GM12878 (cell line): Measurements from ENCODE around the gene SLC12A6. TPM values are rescaled to one million over a fixed set of nuclear protein-coding genes. Genes with fewer than 3 reads are reported as not detected.

Source experiments
- ATAC-seq: fragments of 200-7000 bp; cut with Tn5 transposase; 3 replicates; pipeline ENCODE4 v1.9.1; 2020; ENCODE audit warnings: mild to moderate bottlenecking, moderate library complexity
- BruUV-seq: library from RNA; stranded (reverse); fragments of 400-500 nt; replicated peaks from 2 replicates; lab custom pipeline; 2021; lab: Mats Ljungman, UMichigan
- CTCF ChIA-PET: fragments of 300-600 bp; sonication (Branson Sonifier 250); formaldehyde crosslinking; extraction: SDS; loops from one replicate; lab custom pipeline; 2021; ENCODE audit warnings: inconsistent platforms; lab: Yijun Ruan, JAX
- POLR2A ChIA-PET: fragments of 350-600 bp; formaldehyde crosslinking; extraction: SDS; loops from one replicate; lab custom pipeline; 2021; ENCODE audit warnings: inconsistent platforms; lab: Charles Lee
- RAD21 ChIA-PET: fragments of 300-600 bp; sonication (Branson Sonifier 250); formaldehyde crosslinking; loops from one replicate; lab custom pipeline; 2023; ENCODE audit warnings: antibody characterized with exemption; ENCODE audit not compliant: unreplicated experiment; lab: Charles Lee
- SMC1A ChIA-PET: fragments of 300-600 bp; sonication (Branson Sonifier 250); formaldehyde crosslinking; loops from one replicate; lab custom pipeline; 2023; ENCODE audit not compliant: unreplicated experiment, uncharacterized antibody; lab: Charles Lee
- DNase-seq: peaks from one replicate; pipeline ENCODE4 v3.0.0-alpha.2; 2011; ENCODE audit warnings: low read depth, low spot score
- FAIRE-seq: peaks from 3 replicates; lab custom pipeline; 2011; peaks lifted over from hg19 to GRCh38; lab: Jason Lieb, UNC
- H2AFZ ChIP-seq: 2 replicates; pipeline ENCODE4 v1.6.0; 2011; ENCODE audit warnings: low read depth, low read length, control low read depth; ENCODE audit not compliant: control insufficient read depth
- H3K27ac ChIP-seq: 2 replicates; pipeline ENCODE4 v1.5.1; 2011; ENCODE audit warnings: control low read depth; ENCODE audit not compliant: control insufficient read depth, insufficient read depth
- H3K27me3 ChIP-seq, 2 experiments: replicated peaks in 1 of 2; 2 replicates each; pipeline versions ENCODE4 v1.6.0 to v1.6.1; 2011; ENCODE audit warnings: low read length in 1 of 2; ENCODE audit not compliant: control insufficient read depth in 2 of 2, insufficient read depth in 2 of 2
- H3K36me3 ChIP-seq, 2 experiments: 2 replicates each; pipeline ENCODE4 v1.5.1; 2011; ENCODE audit warnings: low read length in 1 of 2; ENCODE audit not compliant: control insufficient read depth in 2 of 2, insufficient read depth in 2 of 2
- H3K4me1 ChIP-seq: 2 replicates; pipeline ENCODE4 v1.6.1; 2011; ENCODE audit warnings: mild to moderate bottlenecking, low read length, moderate library complexity, mixed read lengths; ENCODE audit not compliant: control insufficient read depth, insufficient read depth
- H3K4me2 ChIP-seq: 2 replicates; pipeline ENCODE4 v1.6.0; 2011; ENCODE audit warnings: control low read depth; ENCODE audit not compliant: control insufficient read depth, insufficient read depth
- H3K4me3 ChIP-seq: fragments of 200-600 bp; sonication (generic); 2 replicates; pipeline ENCODE4 v1.5.1; 2016
- H3K79me2 ChIP-seq: 2 replicates; pipeline ENCODE4 v1.6.0; 2011; ENCODE audit warnings: low read length; ENCODE audit not compliant: control insufficient read depth, insufficient read depth
- H3K9ac ChIP-seq: 2 replicates; pipeline ENCODE4 v1.8.0; 2011; ENCODE audit warnings: low read length, control low read depth, mixed read lengths; ENCODE audit not compliant: control insufficient read depth, insufficient read depth
- H3K9me3 ChIP-seq: replicated peaks from 3 replicates; pipeline ENCODE4 v1.5.1; 2011; ENCODE audit warnings: mild to moderate bottlenecking, low read length; ENCODE audit not compliant: control insufficient read depth, insufficient read depth
- H4K20me1 ChIP-seq: 2 replicates; pipeline ENCODE4 v1.6.0; 2011; ENCODE audit not compliant: control insufficient read depth, insufficient read depth
- BCL11A ChIP-seq: IDR thresholded peaks from 2 replicates; pipeline ENCODE4 v1.6.1; 2011; ENCODE audit warnings: low read depth, low read length
- KAT2A ChIP-seq: conservative IDR thresholded peaks from 2 replicates; pipeline ENCODE4 v1.6.1; 2011; ENCODE audit warnings: low read depth, low read length; ENCODE audit not compliant: control insufficient read depth
- MXI1 ChIP-seq: fragments of 150-350 bp; IDR thresholded peaks from 2 replicates; pipeline ENCODE4 v1.6.1; 2011; ENCODE audit warnings: low read depth, mild to moderate bottlenecking, inconsistent platforms, low read length, improper control_type of control experiment
- MYB ChIP-seq: fragments of 150-350 bp; IDR thresholded peaks from 2 replicates; pipeline ENCODE4 v1.6.1; 2014; ENCODE audit warnings: mild to moderate bottlenecking, low read depth, low read length, borderline replicate concordance
- MYC ChIP-seq: IDR thresholded peaks from 2 replicates; pipeline ENCODE4 v1.6.1; 2011; ENCODE audit warnings: mild to moderate bottlenecking, low read length, moderate library complexity, inconsistent platforms; ENCODE audit not compliant: insufficient read depth, insufficient replicate concordance, insufficient read length, severe bottlenecking
- POLR2AphosphoS2 ChIP-seq: IDR thresholded peaks from 2 replicates; pipeline ENCODE4 v1.6.1; 2011; ENCODE audit warnings: low read depth, mild to moderate bottlenecking, low read length, improper control_type of control experiment, moderate library complexity
- POU2F2 ChIP-seq: IDR thresholded peaks from 3 replicates; pipeline ENCODE4 v1.6.1; 2011; ENCODE audit warnings: low read depth, mild to moderate bottlenecking, low read length, borderline replicate concordance
- RCOR1 ChIP-seq: conservative IDR thresholded peaks from 2 replicates; pipeline ENCODE4 v1.6.1; 2012; ENCODE audit warnings: low read depth, low read length, improper control_type of control experiment
- SP1 ChIP-seq: IDR thresholded peaks from one replicate; pipeline ENCODE4 v1.6.1; 2011; ENCODE audit warnings: low read depth, low read length
- SREBF2 ChIP-seq: IDR thresholded peaks from 2 replicates; pipeline ENCODE4 v1.6.1; 2012; ENCODE audit warnings: mild to moderate bottlenecking, low read length
- USF1 ChIP-seq: IDR thresholded peaks from 2 replicates; pipeline ENCODE4 v1.6.1; 2011; ENCODE audit warnings: borderline replicate concordance, low read depth, mild to moderate bottlenecking, moderate library complexity, mixed read lengths, low read length; ENCODE audit not compliant: insufficient read depth; ENCODE audit errors: extremely low read length
- ZBED1 ChIP-seq: IDR thresholded peaks from 2 replicates; pipeline ENCODE4 v1.6.1; 2016; ENCODE audit warnings: borderline replicate concordance
- ZNF217 ChIP-seq: fragments of 450-650 bp; IDR thresholded peaks from 2 replicates; pipeline ENCODE4 v1.6.1; 2017; ENCODE audit warnings: antibody characterized with exemption, mild to moderate bottlenecking
- ZNF622 ChIP-seq: fragments of 450-650 bp; IDR thresholded peaks from 2 replicates; pipeline ENCODE4 v1.6.1; 2017; ENCODE audit warnings: mild to moderate bottlenecking, inconsistent platforms
- WGBS: methylation state at CpG from one replicate; pipeline ENCODE4 v1.1.6; 2016; ENCODE audit warnings: low lambda C conversion rate; ENCODE audit not compliant: insufficient replicate concordance, insufficient coverage; ENCODE audit errors: missing lambda C conversion rate; 5-methylcytosine and 5-hydroxymethylcytosine counted together
- in situ Hi-C: fragments of 300-500 bp; cut with MboI; formaldehyde crosslinking; loops from 9 replicates; pipeline ENCODE4 v1.14.3; 2018; ENCODE audit warnings: mixed read lengths
- intact Hi-C: fragments of 100-400 bp; cut with micrococcal nuclease; formaldehyde crosslinking; loops from one replicate; pipeline ENCODE4 v1.14.2; 2022; ENCODE audit not compliant: unreplicated experiment
- polyA plus RNA-seq, 11 experiments: library from polyadenylated mRNA; depleted of rRNA in 4 of 11; unstranded in 6 of 11; stranded (reverse) in 5 of 11; fragments of >200 nt; fragmentation: Nextera tagmentation in 4 of 11; fragmentation: Illumina TruSeq in 1 of 11; extraction: Ambion mirVana in 4 of 11; extraction: Trizol in 1 of 11; gene quantifications; 1 replicate in 1 of 11; 2 replicates in 10 of 11; pipeline versions ENCODE4 v1.2.1 to v1.2.3, GENCODE V29; 2011 to 2016; ENCODE audit warnings: inconsistent platforms in 2 of 11, missing spikeins in 2 of 11, low read depth in 1 of 11
- total RNA-seq, 4 experiments: library from RNA; depleted of rRNA in 3 of 4; stranded (reverse); fragments of >200 nt in 3 of 4; fragmentation: Illumina TruSeq in 1 of 4; extraction: Trizol in 1 of 4; gene quantifications; 2 replicates each; pipeline versions ENCODE4 v1.2.1 to v1.2.3, GENCODE V29; 2013 to 2021
- TF ChIP-seq, protein P1 (sequence below): fragments of 450-650 bp; IDR thresholded peaks from 2 replicates; pipeline ENCODE4 v1.6.1; 2016; ENCODE audit warnings: mild to moderate bottlenecking, moderate library complexity, borderline replicate concordance
- TF ChIP-seq, protein P2 (sequence below): IDR thresholded peaks from 2 replicates; pipeline ENCODE4 v1.6.1; 2012; ENCODE audit warnings: low read depth, low read length, improper control_type of control experiment

The SLC12A6 gene
- total and polyA plus RNA-seq, 10 of the 15 experiments (the other 5 are each of a cell fraction or from before 2014, with no cell fraction given): 4.7 to 94.4 (median 34.2) TPM

DNA sequence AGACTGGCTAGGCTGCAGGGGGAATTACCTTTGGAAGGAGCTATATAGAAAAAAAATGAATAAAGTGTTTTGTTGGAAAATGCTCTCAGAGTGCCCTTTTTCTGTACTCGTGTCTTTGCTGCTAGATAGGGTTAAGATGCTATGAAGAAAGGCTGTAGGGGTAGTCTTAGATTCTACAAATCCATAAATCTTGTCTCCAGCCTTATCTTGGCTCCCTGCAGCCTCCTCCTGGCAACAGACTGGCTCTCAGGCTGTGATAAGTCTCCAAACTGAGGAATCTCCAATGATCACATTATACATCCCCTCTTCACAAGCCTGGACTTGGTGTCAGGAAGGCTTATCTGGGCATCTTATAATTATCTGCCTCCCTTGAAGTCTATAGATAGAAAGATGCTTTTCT, 20.1 kb upstream of the SLC12A6 start:
- ATAC-seq: no peak
- no peak overlapping the region for H2AFZ ChIP-seq
- TF ChIP-seq POU2F2 (no peak), RCOR1 (no peak), USF1 (no peak), ZNF217 (no peak), SP1 (no peak), BCL11A (no peak), ZBED1 (no peak), SREBF2 (no peak), MYB (no peak), MYC (no peak), POLR2AphosphoS2 (no peak), MXI1 (no peak), ZNF622 (no peak), KAT2A (no peak)
- TF ChIP-seq, protein P1, sequence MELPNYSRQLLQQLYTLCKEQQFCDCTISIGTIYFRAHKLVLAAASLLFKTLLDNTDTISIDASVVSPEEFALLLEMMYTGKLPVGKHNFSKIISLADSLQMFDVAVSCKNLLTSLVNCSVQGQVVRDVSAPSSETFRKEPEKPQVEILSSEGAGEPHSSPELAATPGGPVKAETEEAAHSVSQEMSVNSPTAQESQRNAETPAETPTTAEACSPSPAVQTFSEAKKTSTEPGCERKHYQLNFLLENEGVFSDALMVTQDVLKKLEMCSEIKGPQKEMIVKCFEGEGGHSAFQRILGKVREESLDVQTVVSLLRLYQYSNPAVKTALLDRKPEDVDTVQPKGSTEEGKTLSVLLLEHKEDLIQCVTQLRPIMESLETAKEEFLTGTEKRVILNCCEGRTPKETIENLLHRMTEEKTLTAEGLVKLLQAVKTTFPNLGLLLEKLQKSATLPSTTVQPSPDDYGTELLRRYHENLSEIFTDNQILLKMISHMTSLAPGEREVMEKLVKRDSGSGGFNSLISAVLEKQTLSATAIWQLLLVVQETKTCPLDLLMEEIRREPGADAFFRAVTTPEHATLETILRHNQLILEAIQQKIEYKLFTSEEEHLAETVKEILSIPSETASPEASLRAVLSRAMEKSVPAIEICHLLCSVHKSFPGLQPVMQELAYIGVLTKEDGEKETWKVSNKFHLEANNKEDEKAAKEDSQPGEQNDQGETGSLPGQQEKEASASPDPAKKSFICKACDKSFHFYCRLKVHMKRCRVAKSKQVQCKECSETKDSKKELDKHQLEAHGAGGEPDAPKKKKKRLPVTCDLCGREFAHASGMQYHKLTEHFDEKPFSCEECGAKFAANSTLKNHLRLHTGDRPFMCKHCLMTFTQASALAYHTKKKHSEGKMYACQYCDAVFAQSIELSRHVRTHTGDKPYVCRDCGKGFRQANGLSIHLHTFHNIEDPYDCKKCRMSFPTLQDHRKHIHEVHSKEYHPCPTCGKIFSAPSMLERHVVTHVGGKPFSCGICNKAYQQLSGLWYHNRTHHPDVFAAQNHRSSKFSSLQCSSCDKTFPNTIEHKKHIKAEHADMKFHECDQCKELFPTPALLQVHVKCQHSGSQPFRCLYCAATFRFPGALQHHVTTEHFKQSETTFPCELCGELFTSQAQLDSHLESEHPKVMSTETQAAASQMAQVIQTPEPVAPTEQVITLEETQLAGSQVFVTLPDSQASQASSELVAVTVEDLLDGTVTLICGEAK: no peak
- TF ChIP-seq, protein P2, sequence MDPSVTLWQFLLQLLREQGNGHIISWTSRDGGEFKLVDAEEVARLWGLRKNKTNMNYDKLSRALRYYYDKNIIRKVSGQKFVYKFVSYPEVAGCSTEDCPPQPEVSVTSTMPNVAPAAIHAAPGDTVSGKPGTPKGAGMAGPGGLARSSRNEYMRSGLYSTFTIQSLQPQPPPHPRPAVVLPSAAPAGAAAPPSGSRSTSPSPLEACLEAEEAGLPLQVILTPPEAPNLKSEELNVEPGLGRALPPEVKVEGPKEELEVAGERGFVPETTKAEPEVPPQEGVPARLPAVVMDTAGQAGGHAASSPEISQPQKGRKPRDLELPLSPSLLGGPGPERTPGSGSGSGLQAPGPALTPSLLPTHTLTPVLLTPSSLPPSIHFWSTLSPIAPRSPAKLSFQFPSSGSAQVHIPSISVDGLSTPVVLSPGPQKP: no peak
- TF ChIP-seq, all 136 proteins: peak for 0
- no peaks in the 10 kb centered on the region for H3K79me2 ChIP-seq
- H3K36me3 ChIP-seq: peaks cover 0 to 14% of the 10 kb centered on the region in 2 experiments; a peak in 3 of 4 replicates
- H3K4me1 ChIP-seq: no peaks in the 10 kb centered on the region
- BruUV-seq: no TSS peak
- CTCF ChIA-PET: interaction anchor here (0.6 to 1.5 kb wide), 2 partner anchors 10 to 128 kb away, joined by 3 read pairs; no protein-coding TSS in a partner anchor
- no peaks in the 10 kb centered on the region for H3K9me3 ChIP-seq
- WGBS: 100% methylated on average over 1 of the region's 1 CpG
- FAIRE-seq (no peak), DNase-seq (no peak)
- POLR2A ChIA-PET: interaction anchor here (1.5 kb wide), 1 partner anchor 10 kb away, joined by 6 read pairs; the partner anchor contains the start of gene LPCAT4
- intact Hi-C loops: no loop called here
- H3K9ac ChIP-seq: no peak overlapping the region
- no peak overlapping the region for H3K4me3 ChIP-seq
- in situ Hi-C loops: no loop called here
- no peaks in the 10 kb centered on the region for H3K27me3 ChIP-seq
- RAD21 ChIA-PET: interaction anchor here (1.0 to 1.3 kb wide), 2 partner anchors 8 to 21 kb away, joined by 3 read pairs; partner anchors contain the start of gene SLC12A6
- H4K20me1 ChIP-seq: no peaks in the 10 kb centered on the region
- H3K4me2 ChIP-seq: no peak overlapping the region
- no peak overlapping the region for H3K27ac ChIP-seq
- SMC1A ChIA-PET: interaction anchor here (1.1 kb wide), 1 partner anchor 22 kb away, joined by 3 read pairs; no protein-coding TSS in a partner anchor
